ENCODE measurements around the gene ZSCAN18. TPM values are rescaled to one million over a fixed set of nuclear protein-coding genes. Genes with fewer than 3 reads are reported as not detected.
"Not testable (repeated sequence)": the region's sequence is repeated elsewhere in the genome, so short reads cannot be mapped to it uniquely, and the experiment has no call there.

Gene ZSCAN18, protein sequence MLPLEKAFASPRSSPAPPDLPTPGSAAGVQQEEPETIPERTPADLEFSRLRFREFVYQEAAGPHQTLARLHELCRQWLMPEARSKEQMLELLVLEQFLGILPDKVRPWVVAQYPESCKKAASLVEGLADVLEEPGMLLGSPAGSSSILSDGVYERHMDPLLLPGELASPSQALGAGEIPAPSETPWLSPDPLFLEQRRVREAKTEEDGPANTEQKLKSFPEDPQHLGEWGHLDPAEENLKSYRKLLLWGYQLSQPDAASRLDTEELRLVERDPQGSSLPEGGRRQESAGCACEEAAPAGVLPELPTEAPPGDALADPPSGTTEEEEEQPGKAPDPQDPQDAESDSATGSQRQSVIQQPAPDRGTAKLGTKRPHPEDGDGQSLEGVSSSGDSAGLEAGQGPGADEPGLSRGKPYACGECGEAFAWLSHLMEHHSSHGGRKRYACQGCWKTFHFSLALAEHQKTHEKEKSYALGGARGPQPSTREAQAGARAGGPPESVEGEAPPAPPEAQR
- total RNA-seq = 100 to 1,000 TPM in 4 of 8 experiments, 10 to 100 TPM in 2, 1 to 10 TPM in 2; 7.9 to 170 (median 103) TPM

DNA sequence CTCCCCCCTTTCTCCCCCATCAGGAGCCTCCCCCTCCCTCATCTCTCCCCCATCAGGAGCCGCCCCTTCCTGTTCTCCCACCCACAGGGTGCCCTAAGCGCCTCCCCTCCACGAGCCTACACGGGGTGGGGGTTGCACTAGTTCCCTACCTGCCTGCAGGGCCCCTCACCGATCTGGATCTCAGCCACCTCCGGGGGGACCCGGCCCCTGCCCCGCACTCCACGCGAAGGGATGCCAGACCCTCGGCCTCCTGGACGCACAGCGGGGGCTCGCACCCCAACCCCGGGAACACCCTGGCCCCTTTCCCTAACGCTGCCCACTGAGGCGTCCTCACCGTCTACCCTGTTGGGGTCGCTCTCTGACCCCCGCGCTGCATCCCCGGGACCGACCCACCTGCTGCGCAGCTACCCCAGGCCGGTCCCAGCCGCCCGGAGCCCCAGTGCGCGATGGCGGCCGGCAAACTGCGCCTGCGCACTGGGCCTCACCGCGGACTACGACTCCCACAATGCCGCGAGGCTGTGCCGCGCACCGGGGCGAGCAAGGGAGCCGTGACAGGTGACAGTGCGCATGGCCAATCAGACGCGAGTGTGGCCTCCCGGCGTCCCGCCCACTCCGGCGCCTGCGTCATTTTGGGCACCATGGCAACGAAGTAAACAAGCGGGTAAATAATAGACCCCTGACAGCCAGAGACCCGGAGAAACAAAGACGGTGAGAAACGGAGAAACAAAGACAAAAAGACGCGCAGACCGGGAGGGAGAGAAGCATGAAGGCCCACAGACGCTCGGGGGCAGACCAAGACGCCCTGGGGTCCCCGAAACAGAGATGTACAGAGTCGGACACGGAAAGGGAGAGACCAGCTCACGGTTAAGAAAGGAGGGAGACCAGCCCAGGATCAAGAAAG lies at the start of gene ZSCAN18:
Gene ZSCAN18 (minus strand): TSS at position 451 of the 901 bp plus-strand sequence. CDS start 7,964 bp downstream, outside the sequence.
- peak; percentile 94 to 98 (median 96) for ATAC-seq (replicated peaks in 6 of 8)
- in situ Hi-C loops (cut with MboI; ENCODE audit: low pct_unique_long_range_greater_than_20kb in 2 of 9, low sequenced_read_pairs in 9 of 9, unreplicated experiment in 9 of 9) = no loop called here
- WGBS, 10 experiments = 0 to 13% (median 4%) methylated on average over 1 to 23 of the region's 67 CpGs; no CpG with 5 or more reads in 1 of the 10 experiments
- Histone ChIP-seq H3K4me3 (peak within 1 kb of the TSS; percentile 53 to 100 (median 87)), H3K27ac (peak within 1 kb of the TSS; percentile 83 to 96), H3K4me1 (replicated peaks in 1 of 2) (peaks cover 0 to 5% of the 10 kb centered on the region in 2 donors)

DNA sequence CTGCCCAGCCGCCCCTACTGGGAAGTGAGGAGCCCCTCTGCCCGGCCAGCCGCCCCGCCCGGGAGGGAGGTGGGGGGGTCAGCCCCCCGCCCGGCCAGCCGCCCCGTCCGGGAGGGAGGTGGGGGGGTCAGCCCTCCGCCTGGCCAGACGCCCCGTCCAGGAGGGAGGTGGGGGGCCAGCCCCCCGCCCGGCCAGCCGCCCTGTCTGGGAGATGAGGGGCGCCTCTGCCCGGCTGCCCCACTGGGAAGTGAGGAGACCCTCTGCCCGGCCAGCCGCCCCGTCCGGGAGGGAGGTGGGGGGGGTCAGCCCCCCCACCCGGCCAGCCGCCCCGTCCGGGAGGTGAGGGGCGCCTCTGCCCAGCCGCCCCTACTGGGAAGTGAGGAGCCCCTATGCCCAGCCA lies 49.4 kb upstream of the ZSCAN18 start:
- no CpG with 5 or more reads among the region's 28 CpGs for WGBS, 10 experiments
- in situ Hi-C loops (cut with MboI; ENCODE audit: low pct_unique_long_range_greater_than_20kb in 2 of 9, low sequenced_read_pairs in 9 of 9, unreplicated experiment in 9 of 9); H3K4me1 ChIP-seq (replicated peaks in 1 of 2); H3K4me3 ChIP-seq; H3K27ac ChIP-seq; ATAC-seq (replicated peaks in 6 of 8): not testable (repeated sequence)

DNA sequence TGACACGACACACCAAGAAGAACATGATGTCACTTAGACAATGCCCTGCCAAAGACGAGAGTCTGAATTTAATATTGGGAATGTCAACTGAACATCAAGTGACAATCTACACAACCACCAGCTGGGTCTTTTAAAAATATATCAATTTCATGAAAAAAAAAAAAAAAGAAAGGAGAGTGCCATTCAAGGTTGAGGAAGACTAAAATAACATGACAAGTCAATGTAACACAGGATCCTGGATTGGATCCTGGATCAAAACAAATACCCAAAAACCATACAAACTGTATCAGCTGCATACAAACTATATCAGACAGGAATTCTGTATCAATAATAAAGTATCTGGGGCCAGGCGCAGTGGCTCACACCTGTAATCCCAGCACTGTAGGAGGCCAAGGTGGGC lies 47.8 kb upstream of the ZSCAN18 start:
- Histone ChIP-seq H3K4me1 (replicated peaks in 1 of 2) (no peaks in the 10 kb centered on the region), H3K27ac (no peak overlapping the region), H3K4me3 (no peak overlapping the region)
- WGBS, 10 experiments = 41 to 100% (median 97%) methylated on average over 1 to 3 of the region's 3 CpGs; no CpG with 5 or more reads in 3 of the 10 experiments
- no peak for ATAC-seq (replicated peaks in 6 of 8)
- in situ Hi-C loops (cut with MboI; ENCODE audit: low pct_unique_long_range_greater_than_20kb in 2 of 9, low sequenced_read_pairs in 9 of 9, unreplicated experiment in 9 of 9) = no loop called here

DNA sequence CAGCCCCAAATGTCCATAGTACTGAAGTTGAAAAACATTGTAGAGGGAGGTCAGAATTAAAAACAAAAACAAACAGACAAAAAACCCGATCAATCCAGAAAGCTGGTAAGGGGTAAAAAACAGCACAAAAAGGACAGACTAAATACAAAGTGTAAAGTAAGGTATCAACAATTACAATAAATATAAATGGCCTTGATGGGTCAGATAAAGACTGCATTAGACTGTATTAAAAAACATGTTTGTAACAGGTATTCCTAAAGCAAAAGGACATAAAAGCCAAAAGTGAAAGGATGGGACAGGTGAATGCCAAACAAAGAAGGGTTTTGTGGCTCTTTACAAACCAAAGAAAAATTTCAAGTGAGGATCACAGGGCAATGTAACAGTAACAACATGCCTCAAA lies 36.2 kb upstream of the ZSCAN18 start:
- ATAC-seq (replicated peaks in 6 of 8) = no peak

DNA sequence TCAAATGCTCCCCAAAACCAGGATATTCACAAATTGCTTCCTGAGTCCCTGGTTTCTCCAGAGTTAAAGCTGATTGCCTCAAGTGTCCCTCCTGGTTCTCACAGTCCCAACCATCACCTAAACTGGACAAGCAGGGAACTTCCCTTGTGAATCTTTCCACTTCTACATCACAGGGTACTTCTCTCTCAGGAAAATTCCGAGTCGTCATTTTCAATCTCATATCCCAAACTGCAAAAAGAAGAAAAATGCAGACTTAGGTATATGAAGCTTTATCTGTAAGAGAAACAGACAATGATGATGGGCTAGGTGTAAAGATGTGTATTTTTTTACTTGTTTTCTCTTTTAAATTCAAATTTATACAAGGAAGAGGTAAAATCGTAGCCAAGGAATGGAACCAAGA lies 31.3 kb upstream of the ZSCAN18 start:
- Histone ChIP-seq H3K4me1 (replicated peaks in 1 of 2) (no peaks in the 10 kb centered on the region), H3K27ac (no peak overlapping the region), H3K4me3 (no peak overlapping the region)
- in situ Hi-C loops (cut with MboI; ENCODE audit: low pct_unique_long_range_greater_than_20kb in 2 of 9, low sequenced_read_pairs in 9 of 9, unreplicated experiment in 9 of 9) = no loop called here
- no peak for ATAC-seq (replicated peaks in 6 of 8)
- WGBS, 10 experiments = 50 to 100% (median 88%) methylated on average over 1 to 3 of the region's 3 CpGs; no CpG with 5 or more reads in 2 of the 10 experiments

More for the DNA sequence above, 36.2 kb upstream of the ZSCAN18 start:
- H3K4me1 ChIP-seq (replicated peaks in 1 of 2) = no peaks in the 10 kb centered on the region
- in situ Hi-C loops (cut with MboI; ENCODE audit: low pct_unique_long_range_greater_than_20kb in 2 of 9, low sequenced_read_pairs in 9 of 9, unreplicated experiment in 9 of 9) = no loop called here
- no peak overlapping the region for H3K4me3 ChIP-seq
- H3K27ac ChIP-seq = no peak overlapping the region
- 83 to 100% (median 95%) methylated on average over 1 of the region's 1 CpG; no CpG with 5 or more reads in 1 of the 10 experiments for WGBS, 10 experiments

DNA sequence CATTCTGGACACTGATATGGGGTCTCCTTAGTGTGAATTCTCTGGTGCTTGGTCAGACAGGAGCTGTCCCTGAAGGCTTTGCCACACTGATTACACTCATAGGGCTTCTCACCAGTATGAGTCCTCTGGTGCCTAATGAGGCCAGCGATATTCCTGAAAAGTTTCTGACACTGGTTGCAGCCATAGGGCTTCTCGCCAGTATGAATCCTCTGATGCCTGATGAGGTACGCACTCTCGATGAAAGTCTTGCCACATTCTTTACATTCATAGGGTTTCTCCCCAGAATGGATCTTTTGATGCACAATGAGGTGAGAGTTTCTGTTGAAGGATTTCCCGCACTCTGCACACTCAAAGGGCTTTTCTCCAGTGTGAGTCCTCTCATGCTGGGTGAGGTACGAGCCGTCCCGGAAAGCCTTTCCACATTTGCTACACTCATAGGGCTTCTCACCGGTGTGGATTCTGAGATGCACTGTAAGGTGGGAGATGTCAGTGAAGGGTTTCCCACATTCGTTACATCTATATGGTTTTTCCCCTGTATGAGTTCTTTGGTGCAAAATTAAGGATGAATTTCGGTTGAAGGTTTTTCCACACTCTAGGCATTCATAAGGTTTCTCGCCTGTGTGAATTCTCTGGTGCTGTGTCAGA lies 30.1 kb upstream of the ZSCAN18 start:
- in situ Hi-C loops (cut with MboI; ENCODE audit: low pct_unique_long_range_greater_than_20kb in 2 of 9, low sequenced_read_pairs in 9 of 9, unreplicated experiment in 9 of 9) = no loop called here
- no peak for ATAC-seq (replicated peaks in 6 of 8)
- Histone ChIP-seq H3K27ac (no peak overlapping the region), H3K4me3 (no peak overlapping the region), H3K4me1 (replicated peaks in 1 of 2) (no peaks in the 10 kb centered on the region)
- 83 to 100% (median 93%) methylated on average over 2 to 9 of the region's 12 CpGs; no CpG with 5 or more reads in 1 of the 10 experiments for WGBS, 10 experiments

DNA sequence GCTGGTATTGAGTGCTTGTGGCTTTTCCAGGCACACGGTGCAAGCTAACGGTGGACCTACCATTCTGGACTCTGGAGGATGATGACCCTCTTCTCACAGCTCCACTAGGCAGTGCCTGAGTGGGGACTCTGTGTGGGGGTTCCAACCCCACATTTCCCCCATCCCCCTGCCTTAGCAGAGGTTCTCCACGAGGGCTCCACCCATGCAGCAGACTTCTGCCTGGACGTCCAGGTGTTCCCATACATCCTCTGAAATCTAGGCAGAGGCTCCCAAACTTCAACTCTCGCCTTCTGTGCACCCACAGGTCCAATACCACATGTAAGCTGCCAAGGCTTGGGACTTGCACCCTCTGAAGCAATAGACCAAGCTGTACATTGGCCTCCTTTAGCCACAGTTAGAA lies 25.3 kb upstream of the ZSCAN18 start:
- Histone ChIP-seq H3K27ac (no peak overlapping the region), H3K4me3 (no peak overlapping the region), H3K4me1 (replicated peaks in 1 of 2) (no peaks in the 10 kb centered on the region)
- in situ Hi-C loops (cut with MboI; ENCODE audit: low pct_unique_long_range_greater_than_20kb in 2 of 9, low sequenced_read_pairs in 9 of 9, unreplicated experiment in 9 of 9) = no loop called here
- no peak for ATAC-seq (replicated peaks in 6 of 8)
- WGBS, 10 experiments = 0 to 60% (median 28%) methylated on average over 1 to 3 of the region's 5 CpGs; no CpG with 5 or more reads in 4 of the 10 experiments

DNA sequence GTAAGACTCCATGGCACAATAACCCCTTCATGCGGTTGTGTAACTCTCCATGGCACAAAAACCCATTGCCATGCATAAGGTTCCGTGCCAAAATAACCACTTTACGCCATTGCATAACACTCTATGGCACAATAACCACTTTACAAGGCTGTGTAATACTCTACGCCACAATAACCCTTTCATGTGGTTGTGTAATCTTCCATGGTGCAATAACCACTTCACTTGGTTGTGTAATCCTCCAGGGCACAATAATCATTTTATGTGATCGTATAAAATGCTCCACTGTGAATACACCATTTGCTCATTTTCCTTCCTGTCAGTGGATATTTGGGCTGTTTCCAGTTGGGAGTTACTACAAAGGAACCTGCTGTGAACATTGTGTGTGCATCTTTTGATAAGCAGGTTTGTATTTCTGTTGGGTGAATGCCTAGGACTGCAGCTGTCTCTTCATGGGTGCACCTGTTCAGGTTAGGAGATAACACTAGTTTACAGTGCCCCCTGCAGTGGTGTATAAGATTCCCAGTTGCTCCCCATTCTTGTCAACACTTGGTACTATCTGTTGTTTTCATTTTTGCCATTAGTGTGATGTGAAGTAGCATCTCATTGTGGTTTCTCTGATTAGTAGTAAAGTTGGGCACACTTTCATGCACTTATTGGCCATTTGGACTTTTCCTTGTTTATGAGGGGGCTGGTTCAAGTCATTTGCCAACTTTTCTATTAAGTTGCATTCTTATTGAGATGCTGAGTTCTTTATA lies 21.1 kb upstream of the ZSCAN18 start:
- Histone ChIP-seq H3K4me3 (no peak overlapping the region), H3K27ac (no peak overlapping the region), H3K4me1 (replicated peaks in 1 of 2) (no peaks in the 10 kb centered on the region)
- in situ Hi-C loops (cut with MboI; ENCODE audit: low pct_unique_long_range_greater_than_20kb in 2 of 9, low sequenced_read_pairs in 9 of 9, unreplicated experiment in 9 of 9) = no loop called here
- 8 to 100% (median 65%) methylated on average over 1 to 4 of the region's 5 CpGs; no CpG with 5 or more reads in 2 of the 10 experiments for whole genome bisulfite sequencing, 10 experiments
- no peak for ATAC-seq (replicated peaks in 6 of 8)

DNA sequence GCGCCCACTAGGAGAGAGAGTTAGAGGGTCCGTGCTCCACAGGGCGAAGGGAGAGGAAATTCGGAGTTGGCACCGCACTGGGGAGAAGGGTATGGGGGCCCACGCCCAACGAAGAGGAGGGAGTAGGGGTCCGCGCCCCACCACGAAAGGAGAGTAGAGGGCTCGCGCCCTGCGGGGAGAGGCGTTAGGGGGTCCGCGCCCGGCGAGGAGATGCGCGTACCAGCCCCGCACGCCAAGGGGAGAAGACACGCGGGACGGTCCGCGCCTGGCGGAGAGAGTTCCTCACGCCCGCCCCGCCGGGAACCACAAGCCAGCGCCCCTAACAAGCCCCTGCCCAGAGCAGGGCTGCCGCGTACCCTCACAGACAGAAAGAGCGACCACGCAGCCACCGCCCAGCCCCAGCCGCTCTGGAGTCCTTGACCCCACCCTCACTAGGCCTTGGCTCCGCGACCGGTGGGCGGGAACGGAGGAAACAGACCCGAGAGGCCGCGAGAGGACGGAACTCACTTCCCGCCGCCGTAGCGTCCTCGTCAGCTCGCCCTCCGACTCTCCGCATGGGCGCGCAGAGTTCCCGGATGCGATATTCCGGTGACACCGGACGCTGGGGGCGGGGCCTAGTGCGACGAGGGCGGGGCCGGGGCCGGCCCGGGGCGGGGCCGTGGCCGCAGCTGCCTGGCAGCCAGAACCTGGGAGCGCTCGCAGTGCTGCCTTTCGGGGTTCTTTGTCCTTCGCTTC lies 20.0 kb upstream of the ZSCAN18 start:
- in situ Hi-C loops (cut with MboI; ENCODE audit: low pct_unique_long_range_greater_than_20kb in 2 of 9, low sequenced_read_pairs in 9 of 9, unreplicated experiment in 9 of 9) = no loop called here
- Histone ChIP-seq H3K4me1 (replicated peaks in 1 of 2) (no peaks in the 10 kb centered on the region), H3K27ac (no peak overlapping the region), H3K4me3 (no peak overlapping the region)
- no peak for ATAC-seq (replicated peaks in 6 of 8)
- WGBS, 10 experiments = 0 to 93% (median 75%) methylated on average over 2 to 8 of the region's 77 CpGs; no CpG with 5 or more reads in 3 of the 10 experiments

DNA sequence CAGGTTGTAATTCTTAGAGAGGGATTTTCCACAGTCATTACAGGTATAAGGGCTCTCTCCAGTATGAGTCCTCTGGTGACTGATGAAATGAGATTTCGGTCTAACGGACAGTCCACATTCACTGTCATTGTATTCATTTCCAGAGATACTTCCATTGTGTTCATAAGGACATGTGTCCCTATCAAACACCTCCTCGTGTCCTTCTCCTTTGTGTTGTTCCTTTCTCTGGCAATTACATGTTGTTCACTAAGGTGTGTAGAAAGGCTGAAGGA lies 10.5 kb upstream of the ZSCAN18 start:
- in situ Hi-C loops (cut with MboI; ENCODE audit: low pct_unique_long_range_greater_than_20kb in 2 of 9, low sequenced_read_pairs in 9 of 9, unreplicated experiment in 9 of 9) = no loop called here
- no peak for ATAC-seq (replicated peaks in 6 of 8)
- H3K27ac ChIP-seq = no peak overlapping the region
- WGBS, 10 experiments = 0 to 100% (median 56%) methylated on average over 1 to 3 of the region's 3 CpGs; no CpG with 5 or more reads in 1 of the 10 experiments
- H3K4me1 ChIP-seq (replicated peaks in 1 of 2) = no peaks in the 10 kb centered on the region
- H3K4me3 ChIP-seq = no peak overlapping the region

DNA sequence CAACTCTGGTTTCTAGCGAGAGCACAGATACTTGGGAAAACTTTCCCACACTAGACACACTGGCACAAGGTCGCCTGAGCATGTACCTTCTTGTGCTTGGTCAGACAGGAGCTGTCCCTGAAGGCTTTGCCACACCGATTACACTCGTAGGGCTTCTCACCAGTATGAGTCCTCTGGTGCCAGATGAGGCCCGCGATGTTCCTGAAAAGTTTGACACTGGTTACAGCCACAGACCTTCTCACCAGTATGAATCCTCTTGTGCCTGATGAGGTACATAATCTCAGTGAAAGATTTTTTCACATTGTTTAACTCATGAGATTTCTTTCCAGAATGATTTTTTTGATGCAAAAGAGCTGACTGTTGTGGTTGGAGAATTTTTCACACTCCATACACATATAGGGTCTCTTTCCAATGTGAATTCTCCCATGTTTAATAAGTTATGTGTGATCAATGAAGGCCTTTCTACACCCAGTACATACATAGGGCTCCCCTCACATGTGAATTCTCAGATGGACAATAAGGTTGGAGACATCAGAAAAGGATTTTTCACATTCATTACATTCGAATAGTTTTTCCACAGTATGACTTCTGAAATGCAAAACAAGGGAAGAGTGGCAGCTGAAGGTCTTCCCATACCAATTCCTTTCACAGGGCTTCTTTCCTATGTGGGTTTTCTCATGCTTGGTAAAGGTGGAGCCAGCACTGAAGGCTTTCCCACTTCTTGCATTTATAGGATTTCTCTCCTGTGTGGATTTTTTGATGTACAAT lies 9.9 kb upstream of the ZSCAN18 start:
- H3K4me3 ChIP-seq = no peak overlapping the region
- ATAC-seq (replicated peaks in 6 of 8) = no peak
- H3K4me1 ChIP-seq (replicated peaks in 1 of 2) = no peaks in the 10 kb centered on the region
- 0 to 40% (median 13%) methylated on average over 1 to 3 of the region's 7 CpGs; no CpG with 5 or more reads in 3 of the 10 experiments for WGBS, 10 experiments
- in situ Hi-C loops (cut with MboI; ENCODE audit: low pct_unique_long_range_greater_than_20kb in 2 of 9, low sequenced_read_pairs in 9 of 9, unreplicated experiment in 9 of 9) = no loop called here
- no peak overlapping the region for H3K27ac ChIP-seq
